IMR-90 (cell line): ENCODE data around the gene KITLG. TPM values are rescaled to one million over a fixed set of nuclear protein-coding genes. Genes with fewer than 3 reads are reported as not detected.

ENCODE experiments used
- ATAC-seq: fragments of 200-7000 bp; cut with Tn5 transposase; 2 replicates; pipeline ENCODE4 v1.9.1; 2020; ENCODE audit warnings: low read depth, mild to moderate bottlenecking, moderate library complexity
- BruUV-seq: library from RNA; stranded (reverse); fragments of 400-500 nt; replicated peaks from 2 replicates; lab custom pipeline; 2021; lab: Mats Ljungman, UMichigan
- CTCF ChIA-PET: fragments of 300-600 bp; formaldehyde crosslinking; extraction: SDS; loops from one replicate; lab custom pipeline; 2021; ENCODE audit warnings: antibody characterized with exemption; lab: Yijun Ruan, JAX
- POLR2A ChIA-PET: fragments of 300-600 bp; sonication (Branson Sonifier 250); formaldehyde crosslinking; loops from one replicate; lab custom pipeline; 2022; ENCODE audit warnings: antibody characterized with exemption; ENCODE audit not compliant: unreplicated experiment; lab: Charles Lee
- DNase-seq: peaks from one replicate; pipeline ENCODE4 v3.0.0; 2013
- H2AFZ ChIP-seq: replicated peaks from 2 replicates; pipeline ENCODE3; 2013; ENCODE audit warnings: low read length, mild to moderate bottlenecking; ENCODE audit not compliant: poor library complexity
- H2AK5ac ChIP-seq: 2 replicates; pipeline ENCODE4 v1.6.1; 2013; ENCODE audit warnings: low read depth, low read length, inconsistent platforms
- H2AK9ac ChIP-seq: replicated peaks from 2 replicates; pipeline ENCODE3; 2013; ENCODE audit warnings: mild to moderate bottlenecking, low read depth, low read length, moderate library complexity; ENCODE audit not compliant: poor library complexity
- H2BK120ac ChIP-seq: 2 replicates; pipeline ENCODE4 v1.6.1; 2013; ENCODE audit warnings: low read depth, low read length, inconsistent platforms
- H2BK15ac ChIP-seq: 3 replicates; pipeline ENCODE4 v1.6.1; 2013; ENCODE audit warnings: low read depth, low read length, inconsistent platforms
- H2BK20ac ChIP-seq: 2 replicates; pipeline ENCODE4 v1.6.1; 2013; ENCODE audit warnings: low read depth, mild to moderate bottlenecking, inconsistent platforms, low read length, moderate library complexity
- H2BK5ac ChIP-seq: 2 replicates; pipeline ENCODE4 v1.6.1; 2013; ENCODE audit warnings: mild to moderate bottlenecking, low read depth, low read length, inconsistent platforms; ENCODE audit not compliant: poor library complexity, severe bottlenecking
- H3K14ac ChIP-seq: replicated peaks from 2 replicates; pipeline ENCODE4 v1.6.1; 2013; ENCODE audit warnings: low read depth, low read length, inconsistent platforms
- H3K18ac ChIP-seq: 2 replicates; pipeline ENCODE4 v1.6.1; 2013; ENCODE audit warnings: low read depth, low read length, control low read depth
- H3K23ac ChIP-seq: 2 replicates; pipeline ENCODE4 v1.6.1; 2013; ENCODE audit warnings: low read depth, low read length, inconsistent platforms
- H3K27ac ChIP-seq: 2 replicates; pipeline ENCODE4 v1.5.1; 2013; ENCODE audit warnings: mild to moderate bottlenecking, control low read depth, low read length; ENCODE audit not compliant: insufficient read depth
- H3K27me3 ChIP-seq: 2 replicates; pipeline ENCODE4 v1.6.1; 2013; ENCODE audit warnings: low read length; ENCODE audit not compliant: control insufficient read depth, insufficient read depth
- H3K36me3 ChIP-seq: 2 replicates; pipeline ENCODE4 v1.6.1; 2013; ENCODE audit warnings: low read length, mixed read lengths; ENCODE audit not compliant: control insufficient read depth, insufficient read depth
- H3K4ac ChIP-seq: 2 replicates; pipeline ENCODE4 v1.6.1; 2013; ENCODE audit warnings: low read depth, low read length, inconsistent platforms
- H3K4me1 ChIP-seq: 2 replicates; pipeline ENCODE4 v1.6.1; 2013; ENCODE audit warnings: low read length, mixed read lengths; ENCODE audit not compliant: control insufficient read depth, insufficient read depth
- H3K4me2 ChIP-seq: 2 replicates; pipeline ENCODE4 v1.6.1; 2013; ENCODE audit warnings: low read depth, mild to moderate bottlenecking, control low read depth, low read length, moderate library complexity
- H3K4me3 ChIP-seq: 2 replicates; pipeline ENCODE4 v1.5.1; 2013; ENCODE audit warnings: low read depth, mild to moderate bottlenecking, control low read depth, low read length, moderate library complexity; ENCODE audit not compliant: insufficient read depth
- H3K56ac ChIP-seq: 2 replicates; pipeline ENCODE4 v1.6.1; 2013; ENCODE audit warnings: low read length, inconsistent platforms; ENCODE audit not compliant: insufficient read depth; ENCODE audit errors: extremely low read depth
- H3K79me1 ChIP-seq, 2 experiments: 2 replicates each; pipeline ENCODE4 v1.6.1; 2013; ENCODE audit warnings: low read length in 2 of 2, inconsistent platforms in 1 of 2, low read depth in 1 of 2
- H3K9ac ChIP-seq: 2 replicates; pipeline ENCODE4 v1.6.1; 2013; ENCODE audit warnings: low read depth, low read length, control low read depth
- H3K9me1 ChIP-seq: 2 replicates; pipeline ENCODE4 v1.6.1; 2013; ENCODE audit warnings: low read length, inconsistent platforms; ENCODE audit not compliant: insufficient read depth
- H3K9me3 ChIP-seq: 2 replicates; pipeline ENCODE4 v1.6.1; 2013; ENCODE audit warnings: low read length; ENCODE audit not compliant: control insufficient read depth, insufficient read depth
- H4K20me1 ChIP-seq: 2 replicates; pipeline ENCODE4 v1.6.1; 2013; ENCODE audit warnings: low read length, inconsistent platforms; ENCODE audit not compliant: insufficient read depth
- H4K5ac ChIP-seq: 2 replicates; pipeline ENCODE4 v1.6.1; 2013; ENCODE audit warnings: mild to moderate bottlenecking, low read depth, low read length, control low read depth
- H4K8ac ChIP-seq, 2 experiments: 2 replicates each; pipeline ENCODE4 v1.6.1; 2013; ENCODE audit warnings: low read depth in 2 of 2, low read length in 2 of 2, control low read depth in 1 of 2, inconsistent platforms in 1 of 2
- H4K91ac ChIP-seq: 2 replicates; pipeline ENCODE4 v1.6.1; 2013; ENCODE audit warnings: low read depth, low read length, inconsistent platforms; ENCODE audit not compliant: insufficient read depth
- BHLHE40 ChIP-seq: fragments of 150-350 bp; IDR thresholded peaks from 2 replicates; pipeline ENCODE4 v1.6.1; 2016; ENCODE audit warnings: mild to moderate bottlenecking, low read depth, low read length
- CEBPB ChIP-seq: IDR thresholded peaks from 2 replicates; pipeline ENCODE4 v1.6.1; 2012; ENCODE audit warnings: low read depth, low read length, improper control_type of control experiment
- FOS ChIP-seq: fragments of 150-350 bp; IDR thresholded peaks from 2 replicates; pipeline ENCODE4 v1.6.1; 2016; ENCODE audit warnings: low read depth, low read length
- MAFK ChIP-seq: IDR thresholded peaks from 2 replicates; pipeline ENCODE4 v1.6.1; 2012; ENCODE audit warnings: low read depth, low read length, improper control_type of control experiment
- MAZ ChIP-seq: IDR thresholded peaks from 2 replicates; pipeline ENCODE4 v1.6.1; 2012; ENCODE audit warnings: low read depth, mild to moderate bottlenecking, low read length, improper control_type of control experiment, moderate library complexity, borderline replicate concordance
- MXI1 ChIP-seq: IDR thresholded peaks from 2 replicates; pipeline ENCODE4 v1.6.1; 2012; ENCODE audit warnings: low read depth, mild to moderate bottlenecking, low read length, moderate library complexity, borderline replicate concordance
- NFE2L2 ChIP-seq: fragments of 150-350 bp; IDR thresholded peaks from 2 replicates; pipeline ENCODE4 v1.6.1; 2016; ENCODE audit warnings: low read depth, mild to moderate bottlenecking, low read length
- POLR2A ChIP-seq: IDR thresholded peaks from 2 replicates; pipeline ENCODE4 v1.6.1; 2012; ENCODE audit warnings: mild to moderate bottlenecking, low read depth, low read length
- RAD21 ChIP-seq: IDR thresholded peaks from 2 replicates; pipeline ENCODE4 v1.6.1; 2012; ENCODE audit warnings: low read length, improper control_type of control experiment
- RCOR1 ChIP-seq: IDR thresholded peaks from 2 replicates; pipeline ENCODE4 v1.6.1; 2012; ENCODE audit warnings: mild to moderate bottlenecking, low read length, improper control_type of control experiment; ENCODE audit not compliant: insufficient replicate concordance
- RFX5 ChIP-seq: IDR thresholded peaks from 2 replicates; pipeline ENCODE4 v1.8.0; 2012; ENCODE audit warnings: low read depth, mild to moderate bottlenecking, low read length, moderate library complexity
- SMC3 ChIP-seq: fragments of 150-350 bp; IDR thresholded peaks from 2 replicates; pipeline ENCODE4 v1.6.1; 2016; ENCODE audit warnings: low read depth, mild to moderate bottlenecking, antibody characterized with exemption, low read length, moderate library complexity
- WGBS, 2 experiments: methylation state at CpG; one replicate each; pipeline versions ENCODE4 v1.1.5 to v1.1.7; 2013; ENCODE audit warnings: missing lambda C conversion rate in 2 of 2; ENCODE audit not compliant: insufficient read length in 1 of 2; ENCODE audit errors: extremely low coverage in 2 of 2; 5-methylcytosine and 5-hydroxymethylcytosine counted together
- dilution Hi-C: fragments of 300-500 bp; cut with HindIII; formaldehyde crosslinking; loops from one replicate; pipeline ENCODE4 v1.14.3; 2018; ENCODE audit warnings: low sequenced_read_pairs; ENCODE audit not compliant: unreplicated experiment
- in situ Hi-C: fragments of 300-500 bp; cut with MboI; formaldehyde crosslinking; loops from 3 replicates; pipeline ENCODE4 v1.14.3; 2019; ENCODE audit warnings: low sequenced_read_pairs, inconsistent platforms, mixed read lengths
- intact Hi-C: fragments of 100-400 bp; cut with micrococcal nuclease; formaldehyde crosslinking; loops from 2 replicates; pipeline ENCODE4 v1.10.0; 2022
- polyA plus RNA-seq, 3 experiments: library from polyadenylated mRNA; depleted of rRNA; stranded (reverse); fragments of >200 nt; gene quantifications; 2 replicates each; pipeline ENCODE4 v1.2.3, GENCODE V29; 2012; ENCODE audit warnings: low replicate concordance in 1 of 3
- total RNA-seq: library from RNA; depleted of rRNA; stranded (reverse); fragments of >200 nt; gene quantifications from 2 replicates; pipeline ENCODE4 v1.2.3, GENCODE V29; 2012
- TF ChIP-seq, protein P1 (sequence below): fragments of 150-350 bp; IDR thresholded peaks from 2 replicates; pipeline ENCODE4 v1.6.1; 2017; ENCODE audit warnings: mild to moderate bottlenecking, antibody characterized with exemption, low read length, low read depth
- TF ChIP-seq, protein P2 (sequence below): conservative IDR thresholded peaks from 2 replicates; pipeline ENCODE4 v1.5.1; 2012; ENCODE audit warnings: mild to moderate bottlenecking, low read depth, low read length, improper control_type of control experiment
- TF ChIP-seq, protein P3 (sequence below): fragments of 150-350 bp; IDR thresholded peaks from 2 replicates; pipeline ENCODE4 v1.6.1; 2016; ENCODE audit warnings: low read depth, mild to moderate bottlenecking, low read length, moderate library complexity, borderline replicate concordance

The KITLG gene
- total and polyA plus RNA-seq, 2 of the 4 experiments (the other 2 are of a cell fraction), result 14.5 to 87.5 TPM

DNA sequence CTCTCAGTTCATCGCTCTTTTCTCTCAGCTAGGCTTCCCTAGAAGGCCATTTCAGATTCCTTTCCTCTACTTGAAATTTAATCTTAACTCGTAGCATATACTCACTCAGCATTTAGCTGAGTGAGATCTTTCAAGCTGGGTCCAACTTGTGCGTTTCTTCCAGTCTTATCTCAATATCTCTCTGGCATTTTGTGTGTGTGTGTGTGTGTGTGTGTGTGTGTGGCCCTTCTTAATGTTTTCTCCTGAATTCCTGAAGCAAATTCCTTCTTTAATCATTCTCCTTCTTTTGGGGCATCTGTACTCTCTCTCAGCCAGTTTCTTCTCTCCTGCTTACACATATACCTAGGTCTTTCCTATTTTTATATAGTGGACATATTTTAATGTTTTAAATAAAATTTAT, 129.1 kb downstream of the KITLG start:
- H3K79me1 ChIP-seq, result no peaks in the 10 kb centered on the region; a peak in 1 of 4 replicates
- no TSS peak for BruUV-seq
- TF ChIP-seq RFX5 (no peak), POLR2A (no peak), BHLHE40 (no peak), RAD21 (no peak), CEBPB (no peak), RCOR1 (no peak), MXI1 (no peak), MAZ (no peak), NFE2L2 (no peak), FOS (no peak), MAFK (no peak), SMC3 (no peak)
- TF ChIP-seq, protein P1, sequence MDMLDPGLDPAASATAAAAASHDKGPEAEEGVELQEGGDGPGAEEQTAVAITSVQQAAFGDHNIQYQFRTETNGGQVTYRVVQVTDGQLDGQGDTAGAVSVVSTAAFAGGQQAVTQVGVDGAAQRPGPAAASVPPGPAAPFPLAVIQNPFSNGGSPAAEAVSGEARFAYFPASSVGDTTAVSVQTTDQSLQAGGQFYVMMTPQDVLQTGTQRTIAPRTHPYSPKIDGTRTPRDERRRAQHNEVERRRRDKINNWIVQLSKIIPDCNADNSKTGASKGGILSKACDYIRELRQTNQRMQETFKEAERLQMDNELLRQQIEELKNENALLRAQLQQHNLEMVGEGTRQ, result no peak
- TF ChIP-seq, protein P2, sequence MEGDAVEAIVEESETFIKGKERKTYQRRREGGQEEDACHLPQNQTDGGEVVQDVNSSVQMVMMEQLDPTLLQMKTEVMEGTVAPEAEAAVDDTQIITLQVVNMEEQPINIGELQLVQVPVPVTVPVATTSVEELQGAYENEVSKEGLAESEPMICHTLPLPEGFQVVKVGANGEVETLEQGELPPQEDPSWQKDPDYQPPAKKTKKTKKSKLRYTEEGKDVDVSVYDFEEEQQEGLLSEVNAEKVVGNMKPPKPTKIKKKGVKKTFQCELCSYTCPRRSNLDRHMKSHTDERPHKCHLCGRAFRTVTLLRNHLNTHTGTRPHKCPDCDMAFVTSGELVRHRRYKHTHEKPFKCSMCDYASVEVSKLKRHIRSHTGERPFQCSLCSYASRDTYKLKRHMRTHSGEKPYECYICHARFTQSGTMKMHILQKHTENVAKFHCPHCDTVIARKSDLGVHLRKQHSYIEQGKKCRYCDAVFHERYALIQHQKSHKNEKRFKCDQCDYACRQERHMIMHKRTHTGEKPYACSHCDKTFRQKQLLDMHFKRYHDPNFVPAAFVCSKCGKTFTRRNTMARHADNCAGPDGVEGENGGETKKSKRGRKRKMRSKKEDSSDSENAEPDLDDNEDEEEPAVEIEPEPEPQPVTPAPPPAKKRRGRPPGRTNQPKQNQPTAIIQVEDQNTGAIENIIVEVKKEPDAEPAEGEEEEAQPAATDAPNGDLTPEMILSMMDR, result no peak
- TF ChIP-seq, protein P3, sequence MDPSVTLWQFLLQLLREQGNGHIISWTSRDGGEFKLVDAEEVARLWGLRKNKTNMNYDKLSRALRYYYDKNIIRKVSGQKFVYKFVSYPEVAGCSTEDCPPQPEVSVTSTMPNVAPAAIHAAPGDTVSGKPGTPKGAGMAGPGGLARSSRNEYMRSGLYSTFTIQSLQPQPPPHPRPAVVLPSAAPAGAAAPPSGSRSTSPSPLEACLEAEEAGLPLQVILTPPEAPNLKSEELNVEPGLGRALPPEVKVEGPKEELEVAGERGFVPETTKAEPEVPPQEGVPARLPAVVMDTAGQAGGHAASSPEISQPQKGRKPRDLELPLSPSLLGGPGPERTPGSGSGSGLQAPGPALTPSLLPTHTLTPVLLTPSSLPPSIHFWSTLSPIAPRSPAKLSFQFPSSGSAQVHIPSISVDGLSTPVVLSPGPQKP, result no peak
- no peaks in the 10 kb centered on the region for H4K20me1 ChIP-seq
- no peak overlapping the region for H4K5ac ChIP-seq
- no peak overlapping the region for H4K8ac ChIP-seq
- intact Hi-C loops, result no loop called here
- dilution Hi-C loops, result no loop called here
- H3K9me3 ChIP-seq, result no peaks in the 10 kb centered on the region
- no peak overlapping the region for H3K23ac ChIP-seq
- no peak overlapping the region for H2BK15ac ChIP-seq
- no peak overlapping the region for H2BK5ac ChIP-seq
- DNase-seq (no peak), ATAC-seq (no peak)
- POLR2A ChIA-PET, result no interaction called here
- H3K27ac ChIP-seq, result no peak overlapping the region
- no peak overlapping the region for H3K4me2 ChIP-seq
- in situ Hi-C loops, result no loop called here
- H3K36me3 ChIP-seq, result no peaks in the 10 kb centered on the region
- 100% methylated on average over 1 of the region's 3 CpGs; no CpG with 5 or more reads in 1 of the 2 experiments for WGBS, 2 experiments
- H4K91ac ChIP-seq, result no peak overlapping the region
- H2AK9ac ChIP-seq, result no peak overlapping the region
- H3K14ac ChIP-seq, result no peak overlapping the region
- no peak overlapping the region for H2BK120ac ChIP-seq
- H3K4me1 ChIP-seq, result peaks cover 3% of the 10 kb centered on the region; the same call in 1 of the 2 replicates
- no peak overlapping the region for H2AK5ac ChIP-seq
- CTCF ChIA-PET, result no interaction called here
- H3K56ac ChIP-seq, result no peak overlapping the region
- H3K27me3 ChIP-seq, result no peaks in the 10 kb centered on the region
- no peak overlapping the region for H2BK20ac ChIP-seq
- no peak overlapping the region for H2AFZ ChIP-seq
- H3K18ac ChIP-seq, result no peak overlapping the region
- H3K4me3 ChIP-seq, result no peak overlapping the region
- H3K4ac ChIP-seq, result no peak overlapping the region
- H3K9ac ChIP-seq, result no peak overlapping the region
- no peaks in the 10 kb centered on the region for H3K9me1 ChIP-seq
